ENCODE results near the gene SEPTIN12. TPM values are rescaled to one million over a fixed set of nuclear protein-coding genes. Genes with fewer than 3 reads are reported as not detected.
"Not testable (repeated sequence)": the region's sequence is repeated elsewhere in the genome, so short reads cannot be mapped to it uniquely, and the experiment has no call there.

SEPTIN12 gene
- total and polyA plus RNA-seq, 3 experiments from 2014 or later, result not detected

DNA sequence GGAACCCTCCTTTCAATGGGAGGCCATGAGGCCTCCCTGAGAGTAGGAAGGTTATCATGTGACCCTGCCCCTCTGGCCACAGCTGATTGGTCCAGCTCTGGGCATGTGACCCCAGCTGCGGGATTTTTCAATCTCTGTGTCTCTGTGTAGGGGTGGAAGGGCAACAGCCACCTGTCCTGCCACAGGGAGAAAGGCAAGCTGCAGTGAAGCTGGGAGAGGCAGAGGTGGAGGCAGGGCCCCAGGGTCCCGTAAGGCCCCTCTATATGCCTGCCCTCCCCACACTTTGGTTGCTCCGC, 42.9 kb downstream of the SEPTIN12 start:
- Mint-ChIP-seq H3K27ac (peak overlapping the region in 1 of 8 donors; percentile 14), H3K27me3 (peaks cover 0 to 2% of the 10 kb centered on the region in 2 donors), H3K9me3 (no peaks in the 10 kb centered on the region), H3K4me1 (peaks cover 13 to 42% (median 25%) of the 10 kb centered on the region in 3 donors), H3K36me3 (peaks cover 0 to 6% (median 0%) of the 10 kb centered on the region in 3 donors), H3K4me3 (no peak overlapping the region)
- no peak for DNase-seq
- POLR2A ChIA-PET, result no interaction called here
- no peak overlapping the region for H3K27ac ChIP-seq (ENCODE audit: low read depth, low read length)
- no peaks in the 10 kb centered on the region for H3K27me3 ChIP-seq (ENCODE audit: insufficient read depth, low read length, poor library complexity, severe bottlenecking)
- H3K9me3 ChIP-seq (ENCODE audit: low read length), result no peaks in the 10 kb centered on the region
- peaks cover 8% of the 10 kb centered on the region for H3K4me1 ChIP-seq (ENCODE audit: insufficient read depth, low read length)
- CTCF ChIA-PET, result no interaction called here
- H3K4me3 ChIP-seq (ENCODE audit: low read length), result no peak overlapping the region
- no peaks in the 10 kb centered on the region for H3K36me3 ChIP-seq (ENCODE audit: insufficient read depth, low read length)

DNA sequence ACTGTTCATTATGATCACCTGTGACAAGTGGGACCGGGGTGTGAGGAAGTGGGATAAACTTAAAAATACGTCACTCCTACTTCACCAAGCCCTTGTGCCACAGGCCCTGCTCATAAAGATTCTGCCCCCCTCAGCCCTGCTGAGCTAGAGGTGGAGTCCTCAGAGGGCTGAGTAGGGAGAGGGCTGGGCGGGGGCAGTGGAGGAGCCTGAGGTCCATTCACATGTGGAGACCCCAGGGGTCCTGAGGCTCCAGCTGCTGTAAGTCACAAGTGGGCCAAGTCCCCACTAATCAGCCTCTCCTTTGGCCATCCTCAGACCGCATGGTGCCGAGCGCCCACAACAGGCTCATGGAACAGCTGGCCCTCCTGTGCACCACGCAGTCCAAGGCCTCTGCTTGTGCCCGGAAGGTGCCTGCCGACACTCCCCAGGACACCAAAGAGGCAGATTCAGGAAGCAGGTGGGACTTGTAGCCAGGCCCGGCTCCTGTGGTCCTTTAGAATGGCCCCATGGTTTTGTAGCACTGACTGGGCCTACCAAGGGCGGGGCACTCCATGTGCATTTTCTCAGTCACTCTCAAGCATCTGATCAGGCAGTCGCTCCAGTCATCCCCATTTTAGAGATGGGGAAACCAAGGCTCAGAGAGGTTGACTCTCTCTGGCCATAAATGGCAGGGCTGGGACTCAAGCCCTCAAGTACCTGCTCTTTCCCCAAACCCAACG, 43.4 kb downstream of the SEPTIN12 start:
- Mint-ChIP-seq H3K4me1 (peaks cover 13 to 42% (median 25%) of the 10 kb centered on the region in 3 donors), H3K9me3 (no peaks in the 10 kb centered on the region), H3K36me3 (peaks cover 0 to 4% (median 0%) of the 10 kb centered on the region in 3 donors), H3K27ac (no peak overlapping the region), H3K4me3 (no peak overlapping the region), H3K27me3 (peaks cover 0 to 2% of the 10 kb centered on the region in 2 donors)
- Histone ChIP-seq H3K4me3 (ENCODE audit: low read length) (no peak overlapping the region), H3K4me1 (ENCODE audit: insufficient read depth, low read length) (peaks cover 8% of the 10 kb centered on the region), H3K27me3 (ENCODE audit: insufficient read depth, low read length, poor library complexity, severe bottlenecking) (no peaks in the 10 kb centered on the region), H3K36me3 (ENCODE audit: insufficient read depth, low read length) (no peaks in the 10 kb centered on the region), H3K27ac (ENCODE audit: low read depth, low read length) (no peak overlapping the region), H3K9me3 (ENCODE audit: low read length) (no peaks in the 10 kb centered on the region)
- CTCF ChIA-PET, result no interaction called here
- POLR2A ChIA-PET, result no interaction called here
- DNase-seq, result no peak

DNA sequence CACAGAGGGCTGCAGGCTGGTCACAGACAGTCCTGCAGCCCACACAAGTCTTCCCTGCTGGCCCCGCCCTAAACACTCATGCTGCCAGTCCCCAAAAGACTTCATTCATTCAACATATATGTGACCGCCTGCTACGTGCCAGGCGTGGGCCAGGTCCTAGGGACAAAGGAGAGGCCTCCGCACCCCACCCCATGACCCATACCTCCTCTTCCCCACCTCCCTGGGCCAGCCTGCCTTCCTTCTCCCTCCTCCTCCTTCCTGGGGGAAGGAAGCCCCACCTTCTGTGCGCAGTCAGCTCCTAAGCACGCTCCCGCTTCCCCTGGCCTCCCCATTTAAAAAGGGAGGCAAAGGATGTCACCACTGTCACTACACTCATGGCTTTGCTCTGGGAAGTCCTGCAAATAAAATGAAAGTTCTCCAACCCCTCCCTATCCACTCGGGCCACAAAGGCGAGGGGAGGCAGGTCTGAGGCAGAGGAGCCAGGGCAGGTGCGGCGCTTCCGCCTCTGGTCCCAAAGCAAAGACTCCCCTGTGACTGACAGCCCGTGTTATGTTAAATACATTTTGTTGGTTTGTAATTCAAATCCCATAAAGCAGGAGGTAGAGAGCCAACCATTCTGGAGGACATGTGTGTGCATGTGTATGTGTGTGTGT, 44.8 kb downstream of the SEPTIN12 start:
- Mint-ChIP-seq H3K36me3 (no peaks in the 10 kb centered on the region), H3K4me1 (peaks cover 9 to 33% (median 20%) of the 10 kb centered on the region in 3 donors), H3K27me3 (peaks cover 0 to 2% of the 10 kb centered on the region in 2 donors), H3K9me3 (no peaks in the 10 kb centered on the region), H3K4me3 (peak overlapping the region in 6 of 7 donors; percentile 24 to 70 (median 56)), H3K27ac (peak overlapping the region in 1 of 8 donors; percentile 79)
- Histone ChIP-seq H3K9me3 (ENCODE audit: low read length) (no peaks in the 10 kb centered on the region), H3K27me3 (ENCODE audit: insufficient read depth, low read length, poor library complexity, severe bottlenecking) (no peaks in the 10 kb centered on the region), H3K4me3 (ENCODE audit: low read length) (no peak overlapping the region), H3K36me3 (ENCODE audit: insufficient read depth, low read length) (no peaks in the 10 kb centered on the region), H3K27ac (ENCODE audit: low read depth, low read length) (no peak overlapping the region), H3K4me1 (ENCODE audit: insufficient read depth, low read length) (peaks cover 8% of the 10 kb centered on the region)
- CTCF ChIA-PET, result no interaction called here
- no peak for DNase-seq
- POLR2A ChIA-PET, result no interaction called here

DNA sequence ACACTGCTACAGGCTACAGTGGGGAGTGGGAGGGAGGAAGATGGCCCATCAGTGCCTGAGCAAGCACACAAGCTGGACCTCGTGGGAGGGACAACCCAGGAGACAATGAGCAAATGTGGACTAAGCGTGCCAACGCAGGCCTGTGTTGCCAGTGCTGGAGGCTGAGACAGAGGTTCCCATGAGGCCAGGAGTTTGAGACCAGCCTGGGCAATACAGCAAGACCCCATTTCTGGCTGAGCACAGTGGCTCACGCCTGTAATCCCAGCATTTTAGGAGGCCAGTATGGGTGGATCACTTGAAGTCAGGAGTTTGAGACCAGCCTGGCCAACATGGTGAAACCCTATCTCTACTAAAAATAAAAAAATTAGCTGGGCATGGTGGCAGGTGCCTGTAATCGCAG, 49.8 kb downstream of the SEPTIN12 start:
- H3K4me3 Mint-ChIP-seq, result peak overlapping the region in 1 of 7 donors; percentile 49
- H3K36me3 ChIP-seq (ENCODE audit: insufficient read depth, low read length); H3K27ac ChIP-seq (ENCODE audit: low read depth, low read length); H3K27me3 Mint-ChIP-seq; DNase-seq; H3K9me3 ChIP-seq (ENCODE audit: low read length); H3K36me3 Mint-ChIP-seq; H3K4me1 ChIP-seq (ENCODE audit: insufficient read depth, low read length); H3K4me3 ChIP-seq (ENCODE audit: low read length); H3K9me3 Mint-ChIP-seq; POLR2A ChIA-PET; H3K27me3 ChIP-seq (ENCODE audit: insufficient read depth, low read length, poor library complexity, severe bottlenecking); H3K27ac Mint-ChIP-seq; CTCF ChIA-PET: not testable (repeated sequence)
- peaks cover 13 to 24% (median 13%) of the 10 kb centered on the region in 3 donors for H3K4me1 Mint-ChIP-seq

DNA sequence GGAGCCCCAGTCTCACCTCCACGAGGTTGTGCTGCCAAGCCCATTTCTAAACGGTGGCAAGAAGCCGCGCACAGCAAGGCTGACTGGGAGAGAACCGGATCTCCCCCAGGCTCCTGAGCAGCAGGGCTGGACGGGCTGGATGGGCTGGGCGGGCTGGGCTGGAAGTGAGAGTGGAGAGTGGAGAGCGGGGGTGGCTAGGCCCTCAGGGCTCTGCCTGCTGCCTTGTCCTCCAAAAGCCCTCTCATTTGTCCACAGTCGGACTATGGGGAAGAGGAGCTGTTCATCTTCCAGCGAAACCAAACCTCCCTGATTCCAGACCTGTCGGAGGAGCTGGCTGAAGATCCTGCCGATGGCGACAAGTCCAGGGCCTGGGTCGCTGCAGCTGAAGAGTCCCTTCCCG, 50.6 kb downstream of the SEPTIN12 start:
- Histone ChIP-seq H3K4me3 (ENCODE audit: low read length) (no peak overlapping the region), H3K36me3 (ENCODE audit: insufficient read depth, low read length) (no peaks in the 10 kb centered on the region), H3K27me3 (ENCODE audit: insufficient read depth, low read length, poor library complexity, severe bottlenecking) (no peaks in the 10 kb centered on the region), H3K27ac (ENCODE audit: low read depth, low read length) (no peak overlapping the region), H3K4me1 (ENCODE audit: insufficient read depth, low read length) (peaks cover 13% of the 10 kb centered on the region), H3K9me3 (ENCODE audit: low read length) (no peaks in the 10 kb centered on the region)
- Mint-ChIP-seq H3K4me1 (peaks cover 17 to 24% (median 20%) of the 10 kb centered on the region in 3 donors), H3K9me3 (no peaks in the 10 kb centered on the region), H3K27ac (no peak overlapping the region), H3K27me3 (peaks cover 0 to 2% of the 10 kb centered on the region in 2 donors), H3K36me3 (peaks cover 0 to 10% (median 0%) of the 10 kb centered on the region in 3 donors), H3K4me3 (peak overlapping the region in 1 of 7 donors; percentile 49)
- POLR2A ChIA-PET, result no interaction called here
- CTCF ChIA-PET, result no interaction called here
- peak in 1 of 5 donors; percentile 20 for DNase-seq

DNA sequence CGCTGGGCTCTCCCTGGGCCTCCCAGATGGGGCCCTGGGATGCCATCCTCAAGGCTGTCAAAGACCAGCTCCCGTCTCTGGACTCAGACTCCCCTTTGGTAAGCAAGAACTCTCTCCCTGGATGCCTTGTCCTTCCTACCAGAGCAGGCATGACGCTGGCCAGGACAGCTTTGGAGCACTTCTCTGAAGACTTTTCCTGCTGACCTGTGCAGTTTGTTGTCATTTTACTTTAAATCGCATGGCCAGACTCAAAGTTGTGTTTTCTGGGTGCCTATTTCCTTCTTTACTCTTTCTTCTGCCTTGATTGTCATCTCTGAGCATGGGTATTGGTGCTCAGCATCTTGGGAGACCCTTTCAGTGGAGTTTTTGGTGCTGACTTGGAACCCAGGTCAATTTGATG, 51.6 kb downstream of the SEPTIN12 start:
- no peaks in the 10 kb centered on the region for H3K27me3 ChIP-seq (ENCODE audit: insufficient read depth, low read length, poor library complexity, severe bottlenecking)
- Mint-ChIP-seq H3K36me3 (peaks cover 0 to 10% (median 0%) of the 10 kb centered on the region in 3 donors), H3K4me3 (peak overlapping the region in 4 of 7 donors; percentile 35 to 47 (median 40)), H3K27me3 (peaks cover 0 to 2% of the 10 kb centered on the region in 2 donors), H3K4me1 (peaks cover 19 to 29% (median 21%) of the 10 kb centered on the region in 3 donors), H3K9me3 (no peaks in the 10 kb centered on the region), H3K27ac (peak overlapping the region in 1 of 8 donors; percentile 81)
- POLR2A ChIA-PET, result interaction anchor here (0.6 kb wide), 1 partner anchor 196 kb away, joined by 4 read pairs; no protein-coding TSS in a partner anchor
- H3K4me3 ChIP-seq (ENCODE audit: low read length), result no peak overlapping the region
- H3K27ac ChIP-seq (ENCODE audit: low read depth, low read length), result no peak overlapping the region
- H3K36me3 ChIP-seq (ENCODE audit: insufficient read depth, low read length), result no peaks in the 10 kb centered on the region
- H3K9me3 ChIP-seq (ENCODE audit: low read length), result no peaks in the 10 kb centered on the region
- CTCF ChIA-PET, result no interaction called here
- peak in 1 of 5 donors; percentile 1 for DNase-seq
- H3K4me1 ChIP-seq (ENCODE audit: insufficient read depth, low read length), result peaks cover 18% of the 10 kb centered on the region

DNA sequence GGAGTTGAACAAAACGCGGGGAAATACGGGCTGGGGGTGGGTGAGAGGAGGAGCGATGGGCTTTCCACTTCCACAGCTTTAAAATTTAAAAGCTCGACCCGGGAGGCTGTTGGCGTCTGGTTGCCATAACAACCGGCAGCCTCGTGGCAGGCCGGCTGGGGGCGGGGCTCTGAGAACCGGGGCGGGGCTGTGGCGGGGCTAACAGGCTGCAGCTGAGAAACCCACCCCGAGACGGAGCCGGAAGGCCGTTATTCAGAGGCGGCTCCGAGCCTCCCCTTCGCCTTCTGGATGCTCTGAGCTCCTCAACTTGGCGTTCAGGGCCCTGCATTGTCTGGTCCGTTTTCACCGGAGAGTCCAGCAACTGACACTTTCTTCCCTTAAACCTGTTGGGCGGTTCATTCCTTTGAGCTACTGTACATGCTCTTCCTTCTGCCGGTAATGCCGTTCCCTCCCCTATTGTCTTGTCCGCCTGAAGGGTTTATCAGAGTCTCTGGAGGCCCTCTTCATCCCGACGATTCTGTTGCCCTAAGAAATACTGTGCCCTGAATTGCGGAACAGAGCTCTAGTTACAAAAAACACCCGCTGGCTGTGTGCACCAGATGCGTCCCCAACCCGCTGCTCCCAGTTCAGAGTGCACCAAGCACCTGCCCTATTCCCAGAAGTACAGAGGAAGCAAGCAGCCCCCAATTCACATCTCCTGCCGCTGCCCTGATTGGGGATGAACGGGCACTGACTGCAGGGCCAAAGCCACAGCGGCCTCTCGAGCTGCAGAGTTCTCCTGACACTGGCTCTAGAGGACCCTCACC, 53.2 kb downstream of the SEPTIN12 start:
- Histone ChIP-seq H3K27me3 (ENCODE audit: insufficient read depth, low read length, poor library complexity, severe bottlenecking) (no peaks in the 10 kb centered on the region), H3K36me3 (ENCODE audit: insufficient read depth, low read length) (peaks cover 4% of the 10 kb centered on the region), H3K4me1 (ENCODE audit: insufficient read depth, low read length) (peaks cover 18% of the 10 kb centered on the region), H3K9me3 (ENCODE audit: low read length) (no peaks in the 10 kb centered on the region), H3K27ac (ENCODE audit: low read depth, low read length) (peak overlapping the region; percentile 88), H3K4me3 (ENCODE audit: low read length) (peak overlapping the region; percentile 99)
- Mint-ChIP-seq H3K27me3 (no peaks in the 10 kb centered on the region), H3K4me1 (peaks cover 19 to 33% (median 25%) of the 10 kb centered on the region in 3 donors), H3K4me3 (peak overlapping the region; percentile 86 to 97 (median 91)), H3K27ac (peak overlapping the region; percentile 88 to 99 (median 93)), H3K36me3 (peaks cover 0 to 18% (median 0%) of the 10 kb centered on the region in 3 donors), H3K9me3 (no peaks in the 10 kb centered on the region)
- ChIA-PET CTCF (interaction anchor here (0.8 to 2.1 kb wide), 14 partner anchors 11 to 363 kb away, joined by 3 to 12 read pairs (median 4); partner anchors contain the start of genes HMOX2, MGRN1, NAGPA and NUDT16L1), POLR2A (interaction anchor here (0.5 to 2.2 kb wide), 14 partner anchors 13 to 334 kb away, joined by 3 to 27 read pairs (median 4); partner anchors contain the start of genes GLYR1, NAGPA, NUDT16L1 and ROGDI)
- DNase-seq, result peak; percentile 92 to 97 (median 94)
